IPS DF 6.9 (cell line): Measurements from ENCODE around the gene MFSD6.

Source experiments
- DNase-seq: peaks from one replicate; pipeline ENCODE4 v3.0.0-alpha.2; 2013; ENCODE audit warnings: low read depth, low spot score
- H3K27ac ChIP-seq: one replicate; pipeline ENCODE4 v1.5.1; 2013; ENCODE audit warnings: low read length, control low read depth
- H3K27me3 ChIP-seq: 2 replicates; pipeline ENCODE4 v1.6.1; 2013; ENCODE audit warnings: mild to moderate bottlenecking, low read length; ENCODE audit not compliant: control insufficient read depth, insufficient read depth
- H3K36me3 ChIP-seq: 2 replicates; pipeline ENCODE4 v1.6.1; 2013; ENCODE audit warnings: low read length; ENCODE audit not compliant: control insufficient read depth, insufficient read depth
- H3K4me1 ChIP-seq: 2 replicates; pipeline ENCODE4 v1.6.1; 2013; ENCODE audit warnings: low read length; ENCODE audit not compliant: control insufficient read depth, insufficient read depth
- H3K4me3 ChIP-seq: 2 replicates; pipeline ENCODE4 v1.5.1; 2013; ENCODE audit warnings: mild to moderate bottlenecking, low read length
- H3K9me3 ChIP-seq: 2 replicates; pipeline ENCODE4 v1.6.1; 2013; ENCODE audit warnings: low read length, inconsistent platforms; ENCODE audit not compliant: control insufficient read depth, insufficient read depth
- WGBS: extraction: QIAGEN DNeasy Blood & Tissue Kit; methylation state at CpG from one replicate; pipeline ENCODE4 v1.1.7; 2013; ENCODE audit warnings: mixed read lengths, missing lambda C conversion rate; ENCODE audit not compliant: insufficient read length, insufficient coverage; 5-methylcytosine and 5-hydroxymethylcytosine counted together

The MFSD6 gene

GRCh38 chr2:190405070-190405469 is 3.1 kb upstream of the MFSD6 start:
- Histone ChIP-seq H3K27me3 (peaks cover 2% of the 10 kb centered on the region; the same call in 1 of the 2 replicates), H3K9me3 (no peaks in the 10 kb centered on the region), H3K27ac (no peak overlapping the region), H3K4me3 (no peak overlapping the region), H3K36me3 (no peaks in the 10 kb centered on the region), H3K4me1 (no peaks in the 10 kb centered on the region; the same call in 1 of the 2 replicates)
- no peak for DNase-seq
- no CpG with 5 or more reads among the region's 3 CpGs for WGBS

DNA sequence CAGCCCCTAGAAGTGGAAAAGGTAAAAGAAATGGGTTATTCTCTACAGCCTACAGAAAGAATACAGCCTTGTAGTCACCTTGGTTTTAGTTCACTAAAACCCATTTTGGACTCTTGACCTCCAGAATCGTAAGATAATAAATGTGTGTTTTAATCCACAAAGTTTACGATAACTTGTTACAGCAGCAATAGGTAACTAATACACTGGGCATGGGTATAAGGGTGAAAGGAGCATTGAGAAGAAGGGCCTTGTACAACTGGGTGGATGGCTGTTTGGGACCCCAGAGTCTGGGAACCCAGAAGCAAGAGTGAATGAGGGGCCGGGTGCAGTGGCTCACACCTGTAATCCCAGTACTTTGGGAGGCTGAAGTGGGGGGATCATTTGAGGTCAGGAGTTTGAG is 2.2 kb upstream of the MFSD6 start:
- no CpG with 5 or more reads among the region's 3 CpGs for WGBS

DNA sequence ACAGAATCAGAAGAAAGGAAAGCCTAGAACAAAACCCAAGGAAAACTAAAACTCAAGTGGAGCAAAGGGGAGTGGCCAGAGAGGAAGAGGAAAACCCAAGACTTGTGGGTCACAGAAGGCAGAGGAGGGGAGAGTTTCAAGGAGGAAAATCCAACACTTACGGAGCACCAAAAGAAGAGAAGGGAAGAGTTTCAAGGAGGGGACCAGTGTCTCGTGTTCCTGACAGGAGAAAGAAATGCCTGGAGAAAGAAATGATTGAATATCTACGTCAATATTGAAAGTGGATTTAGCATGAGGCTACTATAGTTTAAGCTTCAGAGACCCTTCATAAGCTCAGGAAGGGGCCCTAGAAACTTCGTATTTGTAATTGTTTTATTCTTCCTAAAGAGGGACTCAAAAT is 1.4 kb upstream of the MFSD6 start:
- Histone ChIP-seq H3K4me1 (no peaks in the 10 kb centered on the region; the same call in 1 of the 2 replicates), H3K36me3 (no peaks in the 10 kb centered on the region), H3K9me3 (no peaks in the 10 kb centered on the region), H3K27me3 (peaks cover 2% of the 10 kb centered on the region; the same call in 1 of the 2 replicates), H3K27ac (no peak overlapping the region), H3K4me3 (no peak overlapping the region)
- no peak for DNase-seq
- WGBS: no CpG with 5 or more reads among the region's 4 CpGs

More for the DNA sequence above, 2.2 kb upstream of the MFSD6 start:
- Histone ChIP-seq H3K27me3 (peaks cover 2% of the 10 kb centered on the region; the same call in 1 of the 2 replicates), H3K4me3 (no peak overlapping the region), H3K4me1 (no peaks in the 10 kb centered on the region; the same call in 1 of the 2 replicates), H3K27ac (no peak overlapping the region), H3K9me3 (no peaks in the 10 kb centered on the region), H3K36me3 (no peaks in the 10 kb centered on the region)
- DNase-seq: no peak

DNA sequence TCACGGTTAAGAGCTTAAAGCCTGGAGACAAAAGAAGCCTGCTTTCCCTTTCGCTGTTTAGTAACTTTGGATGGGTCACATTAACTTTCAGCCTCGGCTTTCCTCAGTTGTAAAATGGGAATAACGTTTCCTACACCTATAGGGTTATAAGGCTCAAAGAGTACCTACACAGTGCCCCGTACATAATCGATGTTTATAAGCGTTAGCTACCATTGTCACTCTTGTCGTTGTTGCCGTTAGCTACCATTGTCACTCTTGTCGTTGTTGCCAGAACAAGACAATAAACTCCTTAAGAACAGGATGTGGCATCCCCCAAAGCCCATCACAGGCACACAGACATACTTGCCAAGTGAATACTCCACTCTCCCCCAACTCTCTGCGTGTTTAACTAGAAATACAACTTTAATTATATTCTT is 901 bp upstream of the MFSD6 start:
- Histone ChIP-seq H3K27me3 (peaks cover 2% of the 10 kb centered on the region; the same call in 1 of the 2 replicates), H3K9me3 (no peaks in the 10 kb centered on the region), H3K36me3 (no peaks in the 10 kb centered on the region), H3K4me1 (no peaks in the 10 kb centered on the region; the same call in 1 of the 2 replicates), H3K4me3 (peak overlapping the region; percentile 90; the same call in 1 of the 2 replicates), H3K27ac (no peak overlapping the region)
- DNase-seq: no peak
- WGBS: no CpG with 5 or more reads among the region's 11 CpGs

- DNase-seq: no peak
- H3K9me3 ChIP-seq: no peaks in the 10 kb centered on the region
- peaks cover 2% of the 10 kb centered on the region; the same call in 1 of the 2 replicates for H3K27me3 ChIP-seq
- WGBS: no CpG with 5 or more reads among the region's 54 CpGs
- peak overlapping the region; percentile 90 for H3K4me3 ChIP-seq
- H3K36me3 ChIP-seq: no peaks in the 10 kb centered on the region
- H3K4me1 ChIP-seq: peaks cover 1% of the 10 kb centered on the region; the same call in 1 of the 2 replicates
- no peak overlapping the region for H3K27ac ChIP-seq
Measured at GRCh38 chr2:190408538-190409271, 550 bp downstream of the MFSD6 start.

- no CpG with 5 or more reads among the region's 2 CpGs for WGBS
- no peak overlapping the region for H3K4me3 ChIP-seq
- no peak for DNase-seq
- H3K27ac ChIP-seq: no peak overlapping the region
- peaks cover 1% of the 10 kb centered on the region; the same call in 1 of the 2 replicates for H3K4me1 ChIP-seq
- H3K27me3 ChIP-seq: peaks cover 2% of the 10 kb centered on the region; the same call in 1 of the 2 replicates
- H3K9me3 ChIP-seq: no peaks in the 10 kb centered on the region
- no peaks in the 10 kb centered on the region for H3K36me3 ChIP-seq
Measured at GRCh38 chr2:190409616-190410015, 1.5 kb downstream of the MFSD6 start.

DNA sequence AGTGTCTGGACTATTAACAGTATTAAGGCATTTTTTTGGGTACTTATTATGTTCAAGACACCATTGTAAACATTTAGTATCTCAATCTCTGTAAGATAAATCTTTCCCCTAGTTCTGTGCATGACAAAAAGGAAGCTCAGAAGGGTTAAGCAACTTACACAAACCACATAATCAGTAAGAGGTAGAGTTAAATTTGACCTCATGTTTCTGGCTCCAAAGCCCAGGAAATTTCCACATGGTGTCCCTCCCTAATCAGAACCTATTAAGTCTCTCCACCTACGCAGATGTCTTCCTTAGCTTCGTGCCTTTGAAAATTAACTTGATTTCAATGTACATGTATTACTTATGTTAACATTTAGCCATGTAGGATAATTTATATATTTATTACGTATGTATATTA is 2.0 kb downstream of the MFSD6 start:
- peaks cover 1% of the 10 kb centered on the region; the same call in 1 of the 2 replicates for H3K4me1 ChIP-seq
- no peak for DNase-seq
- WGBS: no CpG with 5 or more reads among the region's 3 CpGs

DNA sequence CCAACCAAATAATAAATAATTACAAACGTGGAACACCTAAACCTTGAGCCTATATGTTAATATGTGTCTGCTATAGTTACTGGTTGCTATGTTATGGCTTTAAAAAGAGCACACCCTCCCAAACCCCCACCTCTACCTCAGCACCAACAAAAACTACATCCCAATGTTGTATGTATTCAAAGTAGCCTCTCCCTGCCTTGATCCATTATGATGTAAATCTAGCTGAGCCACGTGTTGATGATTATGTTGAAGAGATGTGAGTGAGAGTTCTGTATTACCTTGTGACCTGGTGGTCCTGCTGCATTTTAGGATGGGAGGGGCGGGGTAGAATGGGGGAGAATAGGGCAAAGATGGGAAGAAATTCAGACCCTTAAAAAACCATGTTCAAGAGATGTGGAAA is 4.8 kb downstream of the MFSD6 start:
- WGBS: no CpG with 5 or more reads among the region's 3 CpGs
- peaks cover 1% of the 10 kb centered on the region; the same call in 1 of the 2 replicates for H3K4me1 ChIP-seq
- no peak for DNase-seq

More for the DNA sequence above, 2.0 kb downstream of the MFSD6 start:
- Histone ChIP-seq H3K36me3 (no peaks in the 10 kb centered on the region), H3K9me3 (no peaks in the 10 kb centered on the region), H3K4me3 (no peak overlapping the region), H3K27me3 (peaks cover 2% of the 10 kb centered on the region; the same call in 1 of the 2 replicates), H3K27ac (no peak overlapping the region)

DNA sequence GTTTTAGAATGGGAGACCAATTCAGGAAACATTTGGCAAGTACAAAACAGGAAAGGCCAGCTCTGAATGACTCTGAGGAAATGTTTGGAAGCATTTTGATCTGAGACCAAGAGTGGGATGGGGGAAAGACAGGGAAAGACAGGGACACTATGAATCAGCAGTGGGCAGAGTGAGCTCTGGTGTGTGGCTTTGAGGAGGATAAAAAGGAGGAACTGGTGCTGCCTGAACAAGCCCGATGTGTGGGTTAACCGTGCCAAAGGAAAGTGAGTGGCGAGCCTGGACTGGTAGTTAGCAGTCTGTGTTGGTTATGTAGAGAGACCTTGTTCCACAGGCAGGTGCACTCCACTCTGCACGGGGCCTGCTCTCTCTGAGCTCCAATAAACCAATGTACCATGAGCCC is 5.3 kb downstream of the MFSD6 start:
- Histone ChIP-seq H3K36me3 (no peaks in the 10 kb centered on the region), H3K4me3 (no peak overlapping the region), H3K27me3 (peaks cover 2% of the 10 kb centered on the region; the same call in 1 of the 2 replicates), H3K27ac (no peak overlapping the region), H3K4me1 (peaks cover 1% of the 10 kb centered on the region; the same call in 1 of the 2 replicates), H3K9me3 (no peaks in the 10 kb centered on the region)
- no CpG with 5 or more reads among the region's 4 CpGs for WGBS
- no peak for DNase-seq

More for the DNA sequence above, 4.8 kb downstream of the MFSD6 start:
- H3K4me3 ChIP-seq: no peak overlapping the region
- peaks cover 2% of the 10 kb centered on the region; the same call in 1 of the 2 replicates for H3K27me3 ChIP-seq
- H3K36me3 ChIP-seq: no peaks in the 10 kb centered on the region
- H3K27ac ChIP-seq: no peak overlapping the region
- no peaks in the 10 kb centered on the region for H3K9me3 ChIP-seq

GRCh38 chr2:190415251-190415650 is 7.1 kb downstream of the MFSD6 start:
- H3K27ac ChIP-seq: no peak overlapping the region

More at GRCh38 chr2:190415251-190415650, 7.1 kb downstream of the MFSD6 start:
- no peak for DNase-seq
- Histone ChIP-seq H3K4me1 (peaks cover 1% of the 10 kb centered on the region; the same call in 1 of the 2 replicates), H3K27me3 (no peaks in the 10 kb centered on the region), H3K9me3 (no peaks in the 10 kb centered on the region), H3K4me3 (no peak overlapping the region), H3K36me3 (no peaks in the 10 kb centered on the region)
- WGBS: no CpG with 5 or more reads among the region's 4 CpGs
